ENCODE results near the gene GMDS. TPM values are rescaled to one million over a fixed set of nuclear protein-coding genes. Genes with fewer than 3 reads are reported as not detected.
"Not testable (repeated sequence)": the region's sequence is repeated elsewhere in the genome, so short reads cannot be mapped to it uniquely, and the experiment has no call there.

GMDS gene
- total and polyA plus RNA-seq, 2 of the 8 experiments (the other 6 are each of a cell fraction or from before 2014, with no cell fraction given), result 16.8 to 50.0 TPM

DNA sequence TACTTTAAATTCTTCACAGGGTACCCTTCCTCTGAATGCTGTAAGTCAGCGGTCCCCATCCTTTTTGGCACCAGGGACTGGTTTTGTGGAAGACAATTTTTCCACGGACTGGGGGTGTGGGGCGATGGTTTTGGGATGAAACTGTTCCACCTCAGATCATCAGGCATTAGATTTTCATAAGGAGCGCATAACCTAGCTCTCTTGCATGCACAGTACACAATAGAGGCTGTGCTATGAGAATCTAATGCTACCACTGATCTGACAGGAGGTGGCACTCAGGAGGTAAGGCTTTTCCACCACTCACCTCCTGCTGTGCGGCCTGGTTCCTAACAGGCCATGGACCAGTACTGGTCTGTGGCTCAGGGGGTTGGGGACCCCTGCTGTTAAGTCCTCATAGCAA is 399.9 kb downstream of the GMDS start:
- FAIRE-seq; POLR2A ChIA-PET (ENCODE audit: partially characterized antibody): not testable (repeated sequence)

More for the DNA sequence above, 399.9 kb downstream of the GMDS start:
- H4K8ac ChIP-seq (ENCODE audit: extremely low read depth, insufficient read depth, low read length); H4K20me1 ChIP-seq (replicated peaks in 1 of 2; ENCODE audit: control insufficient read depth in 1 of 2, insufficient read depth in 2 of 2, low read length in 2 of 2); H3K23ac ChIP-seq (ENCODE audit: insufficient read length); H3K56ac ChIP-seq (replicated peaks; ENCODE audit: insufficient read length, low read depth, low read length); H3K14ac ChIP-seq (ENCODE audit: insufficient read length); H2BK20ac ChIP-seq (ENCODE audit: low read length); H3K18ac ChIP-seq (ENCODE audit: extremely low read depth, low read length); DNase-seq (ENCODE audit: low read depth in 1 of 2, low spot score in 2 of 2); H2BK12ac ChIP-seq (ENCODE audit: low read depth, low read length); CTCF ChIA-PET (ENCODE audit: partially characterized antibody); H3K79me1 ChIP-seq (ENCODE audit: low read depth, low read length); H3K4me3 ChIP-seq (ENCODE audit: extremely low read depth in 1 of 4, insufficient read depth in 2 of 4, low read depth in 3 of 4, low read length in 4 of 4); H2AK5ac ChIP-seq (ENCODE audit: low read depth, low read length); H3K23me2 ChIP-seq (ENCODE audit: low read depth, low read length); H3K27me3 ChIP-seq (replicated peaks in 1 of 4; ENCODE audit: control insufficient read depth in 3 of 4, extremely low read depth in 1 of 4, insufficient read depth in 3 of 4, low read length in 3 of 4); H2AFZ ChIP-seq (ENCODE audit: low read length); H3K4me1 ChIP-seq (replicated peaks in 1 of 4; ENCODE audit: control insufficient read depth in 3 of 4, insufficient read depth in 4 of 4, low read length in 3 of 4); H3K79me2 ChIP-seq (ENCODE audit: control insufficient read depth in 1 of 2, insufficient read depth in 2 of 2, low read length in 2 of 2); H3K36me3 ChIP-seq (ENCODE audit: control insufficient read depth in 2 of 4, insufficient read depth in 4 of 4, low read length in 3 of 4); H3K4ac ChIP-seq (replicated peaks; ENCODE audit: insufficient read length, low read depth, low read length); H2BK15ac ChIP-seq (ENCODE audit: low read length); H2BK120ac ChIP-seq (replicated peaks; ENCODE audit: low read depth, low read length); H3K4me2 ChIP-seq (ENCODE audit: insufficient read depth in 1 of 2, low read depth in 2 of 2, low read length in 2 of 2); H4K5ac ChIP-seq (ENCODE audit: insufficient read length, low read depth, low read length); H4K91ac ChIP-seq (replicated peaks; ENCODE audit: insufficient read length, low read length); H3K27ac ChIP-seq (ENCODE audit: low read depth, low read length); H2BK5ac ChIP-seq (ENCODE audit: low read depth, low read length); H3K9ac ChIP-seq (replicated peaks in 1 of 4; ENCODE audit: extremely low read depth in 1 of 4, low read depth in 3 of 4, low read length in 3 of 4): not testable (repeated sequence)
- WGBS, 2 experiments (ENCODE audit: extremely low coverage in 1 of 2, insufficient coverage in 1 of 2, insufficient read length in 1 of 2, insufficient replicate concordance in 2 of 2, low coverage in 1 of 2, low lambda C conversion rate in 2 of 2, missing lambda C conversion rate in 1 of 2), result 94% methylated on average over 5 of the region's 5 CpGs; no CpG with 5 or more reads in 1 of the 2 experiments
- H3K9me3 ChIP-seq (ENCODE audit: insufficient read depth in 2 of 2, low read depth in 1 of 2, low read length in 1 of 2), result peaks cover 11 to 18% of the 10 kb centered on the region in 2 experiments
